ENCODE measurements around the gene CCDC154.

- TF ChIP-seq CTCF (IDR thresholded peaks at IDR 0.05) (no peak), EP300 (IDR thresholded peaks at IDR 0.05) (no peak)
Measured at GRCh38 chr16:1456951-1457350, 12.6 kb upstream of the CCDC154 start.
